NCI-H1092 treated with DMSO at 0.1 percent for 48 hours (cell line): ENCODE results near the gene GRK6.

Source experiments
- DNase-seq: peaks from one replicate; lab custom pipeline; 2025; lab: John Stamatoyannopoulos, UW

Gene GRK6

GRCh38 chr5:177487975-177488374 is 61.5 kb downstream of the GRK6 start:
- DNase-seq: peak; percentile 10

- DNase-seq: no peak
These were observed 62.7 kb downstream of the GRK6 start for GRCh38 chr5:177489119-177489716.

GRCh38 chr5:177490311-177490991 is 64.0 kb downstream of the GRK6 start:
- no peak for DNase-seq

GRCh38 chr5:177490992-177491391 is 64.5 kb downstream of the GRK6 start:
- no peak for DNase-seq

GRCh38 chr5:177491429-177491945 is 65.0 kb downstream of the GRK6 start:
- DNase-seq: no peak

- DNase-seq: no peak
These were observed 65.7 kb downstream of the GRK6 start for GRCh38 chr5:177491983-177492746.
